HG02852 (cell line): ENCODE measurements around the gene QRICH2.
"Not testable (repeated sequence)": the region's sequence is repeated elsewhere in the genome, so short reads cannot be mapped to it uniquely, and the experiment has no call there.

Experiments
- ATAC-seq: cut with Tn5 transposase; IDR thresholded peaks from one replicate; pipeline ENCODE4 v1.9.1; 2021; ENCODE audit warnings: mild to moderate bottlenecking, moderate library complexity; ENCODE audit not compliant: unreplicated experiment

QRICH2 gene

DNA sequence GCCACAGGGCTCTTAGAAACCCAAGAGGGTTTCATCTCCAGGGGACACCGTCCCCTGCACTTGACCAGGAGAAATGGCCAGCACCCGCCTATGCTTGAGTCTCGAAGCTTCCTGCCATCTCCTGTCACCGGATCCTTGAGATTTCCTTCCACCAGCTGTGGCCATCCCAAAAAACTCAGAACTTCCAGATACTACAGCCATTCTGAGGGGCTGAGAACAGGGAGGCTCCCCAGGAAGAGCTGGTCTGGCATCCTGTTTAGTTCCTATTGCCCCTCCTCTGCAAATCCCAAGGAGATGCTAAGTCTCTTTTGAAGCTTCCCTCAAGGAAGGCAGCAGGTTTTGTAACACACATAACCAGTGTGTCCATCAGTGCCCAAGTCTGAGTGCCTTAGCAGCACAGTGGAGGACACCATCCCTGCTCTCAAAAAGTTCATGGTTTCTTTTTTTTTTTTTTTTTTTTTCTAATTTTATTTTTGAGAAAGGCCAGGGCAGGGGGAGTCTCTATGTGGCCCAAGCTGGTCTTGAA is 41.0 kb downstream of the QRICH2 start:
- ATAC-seq: no peak

GRCh38 chr17:76266244-76266938 is 41.7 kb downstream of the QRICH2 start:
- ATAC-seq: no peak

- no peak for ATAC-seq
Observed at GRCh38 chr17:76265624-76266243, 42.3 kb downstream of the QRICH2 start.

DNA sequence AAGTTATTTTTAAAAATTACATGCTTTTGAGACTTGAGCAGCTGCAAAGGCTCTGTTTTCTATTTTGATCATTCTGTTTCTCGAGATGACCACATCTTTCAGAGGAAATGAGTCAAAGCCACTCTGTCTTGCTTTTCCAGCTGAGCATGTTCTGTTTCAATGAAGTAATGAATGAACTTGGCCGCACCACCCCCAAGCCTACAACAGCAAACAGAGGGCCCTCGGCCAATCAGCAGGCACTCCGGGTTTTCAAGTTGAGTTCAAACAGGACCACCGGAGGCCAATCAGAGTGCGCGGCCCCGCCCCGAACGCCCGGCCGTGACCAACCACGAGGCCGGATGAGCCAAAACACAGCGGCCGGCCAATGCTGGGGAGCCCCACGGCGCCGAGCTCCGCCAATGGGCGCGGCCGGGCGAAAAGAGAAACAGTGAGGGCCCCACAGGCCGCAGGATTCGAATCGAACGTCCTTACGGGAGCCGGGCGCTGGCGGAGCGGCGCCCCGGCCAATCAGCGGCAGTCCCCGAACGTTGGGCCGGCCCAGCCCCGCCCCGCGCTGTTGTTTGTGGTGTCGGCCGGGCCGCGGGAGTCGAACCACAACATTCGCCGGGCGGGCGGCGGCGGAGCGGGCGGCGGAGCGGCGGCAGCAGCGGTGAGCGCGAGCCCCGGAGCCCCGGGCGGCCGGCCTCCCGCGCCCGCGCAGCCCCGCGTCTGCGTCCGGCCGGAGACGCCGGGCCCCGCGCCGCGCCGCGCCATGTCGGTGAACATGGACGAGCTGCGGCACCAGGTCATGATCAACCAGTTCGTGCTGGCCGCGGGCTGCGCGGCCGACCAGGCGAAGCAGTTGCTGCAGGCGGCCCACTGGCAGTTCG is 43.1 kb downstream of the QRICH2 start, which contains the start of gene UBALD2:
Gene UBALD2, plus strand, starts transcription at position 594 of the 869 bp plus-strand sequence. Its CDS starts 158 bp downstream, at position 752.
- peak; percentile 79 for ATAC-seq

DNA sequence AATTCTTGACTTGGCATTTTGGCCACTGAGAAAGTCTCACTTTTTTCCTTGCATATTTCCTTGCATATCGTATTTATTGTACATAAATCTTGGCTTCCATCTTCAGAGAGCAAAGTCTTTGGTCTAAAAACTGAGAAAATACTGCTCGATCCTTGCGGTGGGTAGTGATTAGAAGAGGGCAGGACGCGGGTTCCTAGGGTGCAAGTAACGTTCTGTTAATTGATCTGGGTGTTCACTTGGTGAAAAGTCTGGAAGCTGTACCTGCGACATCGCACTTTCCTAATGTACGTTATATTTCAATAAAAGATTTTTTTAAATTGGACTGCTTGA is 43.7 kb downstream of the QRICH2 start:
- ATAC-seq: no peak

DNA sequence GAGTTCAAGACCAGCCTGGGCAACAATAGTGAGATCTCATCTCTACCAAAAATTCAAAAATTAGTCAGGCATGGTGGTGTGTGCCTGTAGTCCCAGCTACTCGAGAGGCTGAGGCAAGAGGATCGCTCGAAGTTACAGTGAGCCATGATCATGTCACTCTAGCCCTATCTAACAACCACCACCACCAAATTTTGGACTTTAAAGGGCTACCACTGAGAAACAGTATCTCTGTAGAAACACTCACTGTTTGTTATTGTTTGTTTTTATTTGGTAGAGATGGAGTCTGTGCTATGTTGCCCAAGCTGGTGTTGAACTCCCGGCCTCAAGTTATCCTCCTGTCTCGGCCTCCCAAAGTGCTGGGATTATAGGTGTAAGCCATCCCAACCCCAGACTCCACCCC is 44.2 kb downstream of the QRICH2 start:
- no peak for ATAC-seq

DNA sequence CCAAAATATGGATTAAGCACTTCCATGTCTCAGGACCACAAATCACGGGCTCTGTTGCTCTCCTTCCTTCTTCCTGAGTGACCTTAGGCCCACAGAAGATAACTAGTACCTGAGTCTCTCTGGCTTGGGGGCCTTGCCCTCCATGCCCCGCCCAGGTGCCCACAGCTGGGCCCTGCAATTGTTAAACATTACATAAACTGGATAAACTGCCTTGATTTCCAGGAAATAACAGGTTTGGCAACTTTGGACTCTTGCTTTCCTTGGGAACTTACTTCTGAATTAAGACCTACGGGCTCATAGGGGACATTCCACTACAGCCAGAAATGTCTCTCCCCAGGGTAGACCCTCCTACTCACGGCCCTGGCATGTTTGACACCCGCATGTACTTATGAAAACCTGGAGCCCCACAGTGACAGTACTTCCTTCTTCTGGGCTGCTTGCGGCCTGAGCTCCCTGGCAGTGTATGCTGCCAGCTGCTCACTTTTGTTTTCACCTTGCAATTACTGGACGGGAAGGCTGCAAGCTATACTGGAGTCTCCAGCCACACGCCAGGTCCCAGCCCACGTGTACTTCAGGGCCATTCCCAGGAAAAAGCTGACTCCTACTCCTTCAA is 45.2 kb downstream of the QRICH2 start:
- ATAC-seq: no peak

DNA sequence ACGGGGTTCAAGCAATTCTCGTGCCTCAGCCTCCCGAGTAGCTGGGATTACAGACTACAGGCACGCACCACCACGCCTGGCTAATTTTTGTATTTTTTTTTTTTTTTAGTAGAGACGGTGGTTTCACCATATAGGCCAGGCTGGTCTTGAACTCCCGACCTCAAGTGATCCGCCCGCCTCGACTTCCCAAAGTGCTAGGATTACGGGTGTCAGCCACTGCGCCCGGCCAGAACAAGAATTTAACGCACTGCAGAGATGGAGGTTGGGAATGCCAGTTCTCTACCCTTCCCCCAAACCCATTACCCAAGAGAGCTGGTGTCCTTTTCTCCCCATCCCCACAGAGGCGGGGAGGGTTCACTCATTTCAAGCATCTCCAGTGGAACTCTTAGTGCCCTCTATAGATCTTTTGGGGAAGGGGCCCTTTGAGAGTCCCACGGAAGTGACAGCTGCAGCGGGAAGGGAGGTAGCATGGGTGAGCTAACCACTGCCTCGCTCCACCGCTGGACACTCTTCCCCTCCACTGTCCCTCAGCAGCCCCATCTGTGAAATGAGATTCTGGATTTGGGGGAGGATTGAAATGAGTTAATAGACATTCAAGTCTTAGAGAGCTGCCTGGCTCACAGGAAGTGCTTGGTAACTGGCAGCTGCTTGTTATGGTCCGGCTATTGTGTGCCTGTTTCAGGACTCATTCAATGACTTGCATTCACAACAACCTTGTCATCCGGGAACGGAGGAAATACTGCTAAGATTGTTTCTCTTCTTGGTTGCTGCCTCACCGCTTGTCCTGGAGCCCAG is 46.5 kb downstream of the QRICH2 start:
- ATAC-seq: no peak

DNA sequence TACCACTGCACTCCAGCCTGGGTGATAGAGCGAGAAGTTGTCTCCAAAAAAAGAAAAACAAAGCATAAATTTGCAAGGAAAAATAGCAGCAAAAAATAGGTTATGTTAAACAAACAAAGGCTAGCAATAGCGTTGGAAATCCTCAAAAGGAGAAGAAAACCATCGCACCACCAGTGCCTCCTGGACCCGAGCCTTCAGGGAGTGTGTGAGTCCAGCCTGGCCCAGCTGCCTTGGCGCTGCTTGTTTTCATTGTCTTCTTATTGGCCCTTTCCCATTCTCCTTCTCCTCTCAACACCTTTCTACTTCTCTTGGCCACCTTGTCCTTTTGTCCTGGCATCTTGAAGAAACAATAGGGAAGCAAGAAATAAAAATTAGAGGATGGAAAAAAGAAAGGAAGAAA is 47.4 kb downstream of the QRICH2 start:
- ATAC-seq: no peak

DNA sequence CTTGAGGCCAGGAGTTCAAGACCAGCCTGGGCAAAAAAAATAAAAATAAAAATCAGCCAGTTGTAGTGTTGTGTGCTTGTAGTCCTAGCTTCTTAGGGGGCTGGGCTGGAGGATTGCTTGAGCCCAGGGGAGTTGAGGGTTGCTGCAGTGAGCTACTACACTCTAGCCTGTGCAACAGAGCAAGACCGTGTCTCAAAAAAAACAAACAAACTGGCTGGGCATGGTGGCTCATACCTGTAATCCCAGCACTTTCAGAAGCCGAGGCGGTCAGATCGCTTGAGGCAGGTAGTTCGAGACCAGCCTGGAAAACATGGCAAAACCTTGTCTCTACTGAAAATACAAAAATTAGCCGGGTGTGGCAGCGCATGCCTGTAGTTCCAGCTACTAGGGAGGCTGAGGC is 47.9 kb downstream of the QRICH2 start:
- no peak for ATAC-seq

GRCh38 chr17:76256430-76257050 is 51.5 kb downstream of the QRICH2 start:
- ATAC-seq: not testable (repeated sequence)

- ATAC-seq: no peak
Observed at GRCh38 chr17:76255801-76256429, 52.2 kb downstream of the QRICH2 start.

DNA sequence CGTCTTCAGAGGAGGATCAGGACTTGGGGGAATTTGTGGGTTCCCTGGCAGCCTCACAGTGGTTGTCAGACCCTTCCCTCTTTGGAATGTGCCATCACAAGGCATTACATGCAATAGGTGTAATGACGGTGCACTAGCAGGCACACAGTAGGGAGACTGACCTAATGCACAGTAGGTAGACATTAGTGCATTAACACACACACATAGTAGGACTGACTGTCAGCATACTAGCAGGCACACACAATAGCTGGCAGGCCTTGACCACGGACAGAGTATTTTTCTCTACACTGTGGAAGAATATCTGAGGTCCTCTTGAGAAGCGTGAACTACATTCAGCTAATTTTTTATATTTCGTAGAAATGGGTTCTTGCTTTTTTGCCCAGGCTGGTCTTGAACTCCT is 53.8 kb downstream of the QRICH2 start:
- ATAC-seq: no peak

- no peak for ATAC-seq
Observed at GRCh38 chr17:76253841-76254240, 54.2 kb downstream of the QRICH2 start.

DNA sequence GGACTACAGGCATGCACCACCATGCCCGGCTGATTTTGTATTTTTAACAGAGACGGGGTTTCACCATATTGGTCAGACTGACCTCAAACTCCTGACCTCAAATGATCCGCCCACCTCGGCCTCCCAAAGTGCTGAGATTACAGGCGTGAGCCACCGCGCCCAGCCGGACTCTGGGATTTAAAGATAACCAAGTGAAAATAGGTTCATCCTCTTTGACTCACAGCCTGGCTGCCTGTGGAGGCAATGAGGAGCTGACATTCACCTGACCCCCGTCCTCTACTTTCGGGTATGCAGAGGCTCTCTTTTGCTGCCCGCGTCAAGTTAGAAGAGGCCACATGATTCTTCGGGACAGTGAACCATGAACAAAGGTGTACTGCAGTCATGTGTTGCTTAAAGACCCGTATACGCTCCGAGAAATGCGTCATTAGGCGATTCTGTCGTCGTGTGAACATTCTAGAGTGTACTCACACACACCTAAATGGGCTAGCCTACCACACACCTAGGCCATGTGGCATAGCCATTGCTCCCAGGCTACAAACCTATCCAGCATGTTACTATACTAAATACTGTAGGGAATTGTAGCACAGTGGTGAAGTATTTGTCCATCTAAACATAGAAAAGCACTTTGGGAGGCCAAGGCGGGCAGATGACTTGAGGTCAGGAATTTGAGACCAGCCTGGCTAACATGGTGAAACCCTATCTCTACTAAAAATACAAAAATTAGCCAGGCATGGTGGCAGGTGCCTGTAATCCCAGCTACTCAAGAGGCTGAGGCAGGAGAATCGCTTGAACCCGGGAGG is 54.9 kb downstream of the QRICH2 start:
- ATAC-seq: not testable (repeated sequence)

DNA sequence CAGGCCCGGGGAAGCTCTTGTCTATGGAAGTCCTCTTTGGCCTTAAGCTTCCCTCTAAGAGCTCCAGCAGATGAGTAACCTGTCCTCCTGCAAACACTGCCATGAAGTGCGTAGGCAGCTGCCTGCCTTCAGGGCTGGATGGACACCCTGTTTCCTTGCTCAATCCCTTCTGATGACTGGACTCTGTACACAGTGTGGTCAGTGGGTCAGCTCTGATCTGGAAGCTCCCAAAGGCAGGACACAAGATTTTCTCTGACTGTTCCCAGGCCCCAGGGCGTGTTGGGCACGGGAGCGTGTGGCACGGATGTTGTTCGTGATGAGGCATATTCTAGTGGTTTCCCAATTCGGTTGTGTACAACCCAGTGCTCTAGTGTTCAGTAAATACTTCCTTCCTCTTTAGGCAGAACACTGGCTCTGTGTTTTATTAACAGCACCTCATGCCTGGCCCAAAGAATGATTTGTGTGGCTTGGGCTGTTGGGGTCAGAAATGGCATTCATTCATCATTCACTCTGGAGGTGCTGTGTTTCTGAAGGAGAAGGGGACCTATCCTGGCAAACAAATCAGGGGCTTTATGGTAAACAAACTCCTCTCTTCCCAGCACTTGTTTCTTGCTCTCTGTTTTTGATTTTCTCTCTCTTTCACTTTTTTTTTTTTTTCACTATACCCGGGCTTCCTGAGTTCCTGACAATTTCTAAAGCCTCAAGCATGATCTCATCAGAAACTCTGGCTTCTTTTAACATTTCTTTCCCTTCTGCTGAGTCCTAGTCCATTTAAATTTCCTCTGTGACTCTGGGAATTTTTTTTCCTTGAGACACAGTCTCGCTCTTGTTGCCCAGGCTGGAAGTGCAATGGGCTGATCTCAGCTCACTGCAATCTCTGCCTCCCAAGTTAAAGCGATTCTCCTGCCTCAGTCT is 55.8 kb downstream of the QRICH2 start:
- ATAC-seq: peak; percentile 48

GRCh38 chr17:76251478-76252039 is 56.5 kb downstream of the QRICH2 start:
- no peak for ATAC-seq
